ENCODE results near the gene KLHL22.

- TF ChIP-seq CTCF (IDR thresholded peaks at IDR 0.05; ENCODE audit: poor library complexity) = no peak
- no peak for TF ChIP-seq EZH2 (IDR thresholded peaks at IDR 0.05; ENCODE audit: borderline replicate concordance)
- no peak for TF ChIP-seq EZH2phosphoT487 (IDR thresholded peaks at IDR 0.05; ENCODE audit: low read depth, severe bottlenecking, unreplicated experiment)
Measured at GRCh38 chr22:20426259-20426615, 69.4 kb downstream of the KLHL22 start.

Measured in hepatocyte (in vitro differentiated cells).